Peyer's patch (tissue), 4 donors: ENCODE data around the gene CA10.

Experiments used
- CTCF ChIP-seq, 6 experiments: fragments of 450-650 bp in 4 of 6; fragments of 200-600 bp in 2 of 6; sonication (generic) in 1 of 6; IDR thresholded peaks; one replicate each; pipeline ENCODE4 v1.5.1; 2017 to 2019; ENCODE audit warnings: antibody characterized with exemption in 6 of 6, mild to moderate bottlenecking in 3 of 6, moderate library complexity in 1 of 6
- POLR2A ChIP-seq, 2 donors: fragments of 450-650 bp; IDR thresholded peaks; one replicate each; pipeline ENCODE4 v1.5.1; 2017; ENCODE audit warnings: antibody characterized with exemption in 2 of 2, mild to moderate bottlenecking in 2 of 2, moderate library complexity in 2 of 2

GRCh38 chr17:52048137-52048898 is 110.2 kb downstream of the CA10 start:
- no peak for TF ChIP-seq CTCF (IDR thresholded peaks at IDR 0.05)
- TF ChIP-seq POLR2A (IDR thresholded peaks at IDR 0.05), result no peak
